ENCODE measurements around the gene NOL11. TPM values are rescaled to one million over a fixed set of nuclear protein-coding genes. Genes with fewer than 3 reads are reported as not detected.
"Not testable (repeated sequence)": the region's sequence is repeated elsewhere in the genome, so short reads cannot be mapped to it uniquely, and the experiment has no call there.

Gene NOL11
- total RNA-seq, 1 donor from 2014 or later: 31.1 TPM

DNA sequence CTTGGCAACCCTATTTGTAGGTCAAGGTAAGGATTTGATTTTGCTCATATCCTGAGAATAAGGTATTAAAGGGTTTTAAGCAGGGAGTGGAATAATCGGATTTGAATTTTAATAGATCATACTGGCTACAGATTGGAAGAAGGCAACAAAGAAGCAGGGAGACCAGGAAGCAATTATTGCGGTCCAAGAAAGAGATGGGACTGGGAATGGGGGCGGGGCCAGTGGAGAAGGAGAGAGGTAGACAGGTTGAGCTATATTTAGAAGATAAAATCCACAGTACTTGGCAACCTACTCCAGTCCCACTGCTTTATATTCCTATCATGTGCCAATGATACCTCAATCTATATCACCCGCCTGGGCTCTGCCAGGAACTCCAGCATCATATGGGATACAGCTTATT is 5.8 kb upstream of the NOL11 start:
- ATAC-seq: no peak

DNA sequence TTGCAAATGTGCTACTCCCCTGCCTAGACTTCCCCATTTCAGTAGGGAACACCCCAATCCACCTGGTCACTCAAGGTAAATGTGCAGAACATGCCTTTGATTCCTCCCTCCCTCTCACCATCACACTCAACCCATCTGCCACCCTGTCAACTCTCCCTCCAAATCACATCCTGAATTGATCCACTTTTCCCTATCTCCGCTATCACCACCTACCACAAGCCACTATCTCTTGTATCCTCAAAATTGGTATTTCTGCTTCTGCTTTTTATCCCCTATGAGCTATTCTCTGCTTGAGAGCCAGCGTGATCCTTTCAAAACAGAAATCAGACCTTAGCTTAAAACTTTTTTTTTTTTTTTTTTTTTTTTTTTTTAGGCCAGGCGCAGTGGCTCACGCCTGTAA is 5.4 kb upstream of the NOL11 start:
- ATAC-seq: no peak

DNA sequence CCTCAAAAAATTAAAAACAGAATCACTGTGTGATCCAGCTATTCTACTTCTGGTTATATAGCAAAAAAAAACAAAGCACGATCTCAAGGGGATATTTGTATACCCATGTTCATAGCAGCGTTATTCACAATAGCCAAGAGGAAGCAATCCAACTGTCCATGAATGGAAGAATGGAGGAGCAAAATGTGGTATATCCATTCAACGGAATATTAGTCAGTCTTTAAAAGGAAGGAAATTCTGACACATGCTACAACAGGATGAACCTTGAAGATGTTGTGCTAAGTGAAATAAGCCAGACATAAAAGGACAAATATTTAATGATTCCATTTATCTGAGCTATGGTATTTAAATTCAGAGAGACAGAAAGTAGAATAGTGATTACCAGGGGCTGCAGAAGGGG is 4.6 kb upstream of the NOL11 start:
- ATAC-seq: no peak

DNA sequence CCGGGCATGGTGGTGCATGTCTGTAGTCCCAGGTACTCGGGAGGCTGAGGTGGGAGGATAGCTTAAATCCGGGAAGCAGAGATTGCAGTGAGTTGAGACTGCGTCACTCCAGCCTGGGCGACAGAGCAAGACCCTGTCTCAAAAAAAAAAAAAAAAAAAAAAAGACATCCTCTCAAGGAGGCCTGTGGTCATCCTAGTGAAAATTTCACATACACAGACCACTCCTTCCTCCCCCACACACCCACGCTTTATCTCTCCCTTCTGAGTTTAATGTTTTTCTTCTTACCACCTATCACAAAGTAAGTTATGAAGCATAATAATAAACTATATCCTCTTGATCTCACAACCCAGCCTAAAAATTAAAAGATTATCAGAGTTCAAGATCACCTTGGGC is 1.3 kb upstream of the NOL11 start:
- ATAC-seq: no peak

DNA sequence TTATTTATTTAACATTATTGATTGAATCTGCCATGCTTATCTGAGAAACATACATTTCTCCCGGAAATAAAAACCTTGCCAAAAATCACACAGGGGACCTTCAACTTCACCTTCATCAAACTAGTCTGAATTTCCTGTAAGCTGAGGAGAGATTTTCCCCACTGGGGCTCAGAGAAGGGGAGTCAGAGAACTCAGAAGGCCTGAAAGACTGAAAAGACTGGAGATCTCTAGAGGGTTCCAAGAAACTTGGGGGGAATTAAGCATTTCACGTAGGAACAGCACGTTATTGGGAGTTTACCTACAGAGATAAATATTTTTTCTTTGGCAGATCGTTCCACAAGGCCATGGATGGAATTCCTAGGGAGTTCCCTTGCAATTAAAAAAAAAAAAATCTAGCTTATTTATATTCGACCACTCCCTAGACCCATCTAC is 528 bp upstream of the NOL11 start:
- ATAC-seq: no peak

DNA sequence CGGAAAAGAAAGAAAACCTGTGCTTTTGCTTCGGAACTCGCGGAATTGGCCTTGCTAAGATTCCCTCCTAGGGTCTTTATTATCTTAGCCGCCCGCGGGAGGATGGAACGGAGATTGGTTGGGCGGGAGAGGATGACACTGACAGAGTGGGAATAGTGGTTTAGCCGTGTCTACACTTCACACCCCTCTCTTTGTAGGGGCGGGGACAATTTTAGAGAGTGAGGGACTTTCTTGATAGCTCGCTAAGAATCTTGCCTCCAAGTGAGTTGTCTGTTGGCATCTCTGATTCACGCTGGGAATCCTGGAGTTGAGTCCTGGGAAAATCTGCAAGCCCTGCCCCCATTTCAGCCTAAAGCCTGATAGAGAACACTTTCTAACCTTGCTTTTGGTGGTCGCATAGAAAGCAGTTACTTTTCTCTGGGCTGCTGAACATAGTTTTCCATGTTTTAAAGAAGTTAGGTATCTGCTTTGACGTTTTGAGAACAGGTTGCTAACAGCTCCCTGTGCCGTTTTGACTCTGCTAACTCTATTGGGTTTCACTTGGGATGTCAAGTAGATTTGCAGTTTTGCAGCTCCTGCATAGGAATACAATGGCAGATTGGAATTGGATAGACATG is 697 bp downstream of the NOL11 start:
- ATAC-seq: peak; percentile 19

DNA sequence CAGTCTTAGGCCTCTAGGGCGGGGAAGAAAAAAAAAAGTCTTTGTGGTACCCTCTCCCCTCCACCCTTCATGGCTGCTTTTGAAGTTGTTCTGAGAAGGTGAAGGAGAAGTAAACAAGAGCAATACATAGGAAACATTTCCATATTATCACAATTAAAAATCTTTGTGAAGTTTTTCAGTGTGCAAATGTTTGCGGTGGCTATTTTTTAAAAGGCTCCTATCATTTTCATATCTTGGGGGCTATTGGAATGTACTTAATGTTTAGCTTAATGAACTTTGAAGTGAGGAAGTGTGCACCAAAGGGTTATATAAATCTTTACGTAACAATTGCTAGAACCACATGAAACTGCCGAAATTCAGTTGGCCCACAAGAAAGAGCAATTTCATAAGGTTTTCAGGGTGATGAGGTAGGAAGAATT is 7.6 kb downstream of the NOL11 start:
- no peak for ATAC-seq

DNA sequence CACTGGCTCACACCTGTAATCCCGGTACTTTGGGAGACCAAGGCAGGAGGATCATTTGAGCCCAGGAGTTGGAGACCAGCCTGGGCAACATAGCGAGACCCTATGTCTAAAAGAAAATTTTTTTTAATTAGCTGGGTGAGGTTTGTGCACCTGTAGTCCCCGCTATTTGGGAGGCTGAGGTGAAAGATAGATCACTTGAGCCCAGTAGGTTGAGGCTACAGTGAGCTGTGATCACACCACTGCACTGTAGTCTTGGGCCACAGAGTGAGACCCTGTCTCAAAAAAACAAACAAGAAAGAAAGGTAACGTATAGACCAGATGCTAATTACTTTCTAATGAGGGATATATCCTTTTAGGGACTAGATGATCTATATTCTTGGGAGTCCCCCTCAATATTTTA is 8.1 kb downstream of the NOL11 start:
- no peak for ATAC-seq

DNA sequence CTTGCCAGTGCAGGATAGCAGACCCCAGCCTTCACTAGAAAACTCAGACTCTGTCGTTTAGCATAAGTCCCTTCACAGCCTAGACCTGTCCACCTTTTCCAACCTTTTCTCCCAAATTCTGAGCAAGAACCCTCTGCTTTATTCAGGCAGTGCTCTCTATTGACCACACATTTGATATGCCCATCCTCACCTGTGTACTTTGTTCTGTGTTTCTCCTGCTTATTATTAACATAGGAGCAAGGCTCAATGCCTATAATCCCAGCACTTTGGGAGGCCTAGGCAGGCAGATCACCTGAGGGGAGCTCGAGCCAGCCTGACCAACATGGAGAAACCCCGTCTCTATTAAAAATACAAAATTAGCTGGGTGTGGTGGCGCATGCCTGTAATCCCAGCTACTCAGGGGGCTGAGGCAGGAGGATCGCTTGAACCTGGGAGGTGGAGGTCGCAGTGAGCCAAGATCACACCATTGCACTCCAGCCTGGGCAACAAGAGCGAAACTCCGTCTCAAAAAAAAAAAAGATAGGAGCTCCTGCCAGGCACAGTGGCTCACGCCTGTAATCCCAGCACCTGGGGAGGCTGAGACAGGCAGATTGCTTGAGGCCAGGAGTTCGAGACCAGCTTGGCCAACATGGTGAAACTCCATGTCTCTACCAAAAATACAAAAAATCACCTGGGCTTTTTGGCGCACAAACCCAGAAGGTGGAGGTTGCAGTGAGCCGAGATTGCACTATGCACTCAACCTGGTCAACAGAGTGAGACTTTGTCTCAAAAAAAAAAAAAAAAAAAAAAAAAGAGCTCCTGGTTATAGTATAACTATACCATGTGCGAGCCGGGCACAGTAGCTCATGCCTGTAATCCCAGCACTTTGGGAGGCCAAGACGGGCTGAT is 9.7 kb downstream of the NOL11 start:
- ATAC-seq: not testable (repeated sequence)

DNA sequence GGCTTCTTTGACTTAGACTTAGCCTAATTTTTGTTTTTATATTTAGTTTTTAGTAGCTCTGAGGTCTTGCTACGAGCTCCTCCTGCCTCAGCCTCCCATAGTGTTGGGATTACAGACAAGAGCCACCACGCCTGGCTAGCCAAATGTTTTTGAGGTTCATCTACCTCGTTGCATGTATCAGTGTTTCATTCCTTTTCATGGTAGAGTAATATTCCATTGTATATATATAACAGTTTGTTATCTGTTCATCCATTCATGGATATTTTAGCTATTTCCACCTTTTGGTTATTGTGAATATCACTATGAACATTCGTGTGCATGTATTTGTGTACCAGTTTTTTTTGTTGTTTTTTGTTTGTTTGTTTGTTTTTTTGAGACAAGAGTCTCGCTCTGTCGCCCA is 12.2 kb downstream of the NOL11 start:
- ATAC-seq: no peak

DNA sequence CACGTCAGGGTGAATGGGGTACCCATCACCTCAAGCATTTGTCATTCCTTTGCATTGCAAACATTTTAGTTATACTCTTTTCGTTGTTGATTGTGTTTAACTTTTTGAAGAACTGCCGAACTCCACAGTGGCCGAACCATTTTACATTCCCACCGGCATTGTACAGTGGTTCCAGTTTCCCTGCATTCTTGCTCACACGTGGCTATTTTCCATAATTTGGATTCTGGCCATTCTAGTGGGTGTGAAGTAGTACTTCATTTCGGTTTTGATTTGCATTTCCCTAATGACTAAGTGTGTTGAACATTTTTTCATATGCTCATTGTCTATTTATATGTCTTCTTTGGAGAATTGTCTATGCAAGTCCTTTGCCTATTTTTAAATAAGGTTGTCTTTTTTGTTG is 13.0 kb downstream of the NOL11 start:
- ATAC-seq: no peak

DNA sequence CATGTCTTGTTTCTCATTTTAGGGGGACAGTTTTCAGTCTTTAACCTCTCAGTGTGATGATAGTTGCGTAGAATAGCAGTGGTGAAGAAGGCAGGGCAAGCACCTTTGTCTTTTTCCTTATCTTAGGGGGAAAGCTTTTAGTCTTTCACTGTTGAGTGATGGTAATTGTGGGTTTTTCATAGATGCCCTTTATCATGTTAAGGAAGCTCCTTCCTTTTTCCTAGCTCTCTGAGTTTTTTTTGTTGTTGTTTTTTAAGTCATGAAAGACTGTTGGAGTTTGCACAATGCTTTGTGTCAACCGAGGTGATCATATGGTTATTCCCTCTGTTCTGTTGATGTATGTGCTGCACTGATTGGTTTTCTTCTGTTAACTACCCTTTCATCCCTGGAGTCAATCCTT is 15.7 kb downstream of the NOL11 start:
- ATAC-seq: no peak

DNA sequence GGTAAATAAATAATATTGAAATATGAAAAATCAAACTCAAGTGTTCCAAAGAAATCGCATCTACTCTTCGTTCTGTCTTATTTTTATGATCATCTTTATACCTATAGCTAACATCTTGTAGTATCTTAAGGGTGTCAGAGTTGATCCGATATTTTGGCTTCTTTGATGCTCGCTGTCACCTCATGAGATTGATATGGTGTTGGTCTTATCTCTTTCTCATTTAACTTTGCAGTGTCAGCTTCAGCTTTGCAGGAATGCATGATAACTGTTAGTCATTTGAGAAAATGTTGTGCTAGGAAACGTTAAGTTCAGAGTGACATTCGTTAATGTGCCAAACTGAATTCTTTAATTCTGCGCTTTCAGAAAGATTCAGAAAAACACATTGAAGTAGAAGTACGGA is 19.4 kb downstream of the NOL11 start:
- no peak for ATAC-seq

DNA sequence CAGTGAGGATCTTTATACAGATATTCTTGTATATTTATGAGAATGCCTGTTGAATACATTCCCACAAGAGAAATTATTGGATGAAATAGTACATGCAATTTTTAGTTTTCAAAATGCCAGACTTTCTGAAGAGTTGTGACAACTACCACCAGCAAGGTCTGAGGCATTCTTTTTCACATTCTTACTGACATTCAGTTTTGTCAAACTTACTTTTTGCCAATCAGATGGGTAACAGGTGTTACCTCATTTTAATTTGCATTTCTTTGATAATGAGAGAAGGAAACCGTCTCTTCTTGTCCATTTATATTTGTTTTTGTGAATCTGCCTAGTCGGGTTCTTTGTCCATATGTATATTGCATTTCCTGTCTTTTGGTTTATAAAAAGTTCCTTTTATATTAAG is 24.3 kb downstream of the NOL11 start:
- ATAC-seq: no peak

DNA sequence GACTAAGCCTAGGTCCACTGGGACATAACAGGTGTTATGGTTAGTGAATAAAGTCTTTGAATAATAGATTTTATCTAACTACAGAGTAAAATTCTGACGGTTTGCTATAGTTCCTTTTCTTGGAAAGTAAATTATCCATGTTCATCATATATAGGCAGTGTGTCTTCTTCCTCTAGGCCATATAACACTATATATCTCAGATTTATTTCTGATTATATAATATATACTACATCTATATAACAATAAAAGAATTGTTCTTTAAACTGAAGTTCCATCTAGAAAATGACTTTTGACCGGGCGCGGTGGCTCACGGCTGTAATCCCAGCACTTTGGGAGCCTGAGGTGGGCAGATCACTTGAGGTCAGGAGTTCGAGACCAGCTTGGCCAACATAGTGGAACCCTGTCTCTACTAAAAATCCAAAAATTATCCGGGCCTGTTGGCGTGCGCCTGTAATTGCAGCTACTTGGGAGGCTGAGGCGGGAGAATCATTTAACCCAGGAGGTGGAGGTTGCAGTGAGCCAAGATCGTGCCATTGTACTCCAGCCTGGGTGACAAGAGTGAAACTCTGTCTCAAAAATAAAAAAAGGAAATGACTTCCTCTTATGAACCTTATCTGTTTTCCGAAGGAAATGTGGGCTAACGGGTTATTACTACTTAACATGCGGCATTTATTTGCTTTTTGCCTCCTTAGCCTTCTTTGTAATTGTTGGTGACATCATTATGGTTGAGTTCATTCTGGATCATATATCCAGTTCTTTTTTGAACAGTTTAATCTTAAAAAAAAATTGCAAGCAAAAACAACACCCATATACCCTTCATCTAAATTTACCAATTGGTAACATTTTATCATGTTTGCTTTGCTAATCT is 29.2 kb downstream of the NOL11 start:
- no peak for ATAC-seq

DNA sequence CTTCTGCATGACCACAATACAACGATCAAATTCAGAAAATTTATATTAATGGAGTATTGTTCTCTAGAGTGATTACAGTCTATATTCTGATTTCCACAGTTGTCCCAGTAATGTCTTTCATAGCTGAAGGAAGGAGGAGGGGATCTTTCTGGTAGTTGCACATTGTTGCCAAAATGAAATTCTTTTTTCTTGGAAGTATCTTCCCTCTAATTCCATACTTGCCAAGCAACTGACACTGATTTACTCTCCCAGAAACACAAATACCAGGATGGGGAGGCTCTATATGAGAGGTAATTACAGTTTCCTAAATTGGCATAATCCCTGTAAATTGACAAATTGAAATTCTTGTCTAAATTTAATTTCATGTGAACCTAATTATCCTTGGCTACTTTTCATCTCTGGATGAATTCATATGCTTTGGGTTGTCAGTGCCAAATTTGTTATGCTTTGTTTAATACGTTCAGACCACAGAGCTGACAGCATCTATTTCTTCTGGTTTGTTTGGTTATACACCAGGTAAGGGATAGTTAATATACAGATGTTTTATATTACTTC is 30.0 kb downstream of the NOL11 start:
- ATAC-seq: no peak

DNA sequence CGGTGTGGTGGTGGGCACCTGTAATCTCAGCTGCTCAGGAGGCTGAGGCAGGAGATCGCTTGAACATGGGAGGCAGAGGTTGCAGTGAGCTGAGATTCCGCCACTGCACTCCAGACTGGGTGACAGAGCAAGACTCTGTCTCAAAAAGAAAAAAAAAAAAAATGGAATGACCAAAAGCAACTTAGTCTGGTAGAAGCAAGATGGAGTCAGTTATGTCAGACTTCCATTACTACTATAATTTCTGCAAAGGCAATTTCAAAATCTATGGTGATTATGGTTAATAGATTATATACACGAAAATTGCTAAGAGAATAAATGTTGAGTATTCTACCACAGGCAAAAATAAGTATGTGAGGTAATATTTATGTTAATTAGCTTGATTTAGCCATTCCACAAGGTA is 32.3 kb downstream of the NOL11 start:
- ATAC-seq: no peak

DNA sequence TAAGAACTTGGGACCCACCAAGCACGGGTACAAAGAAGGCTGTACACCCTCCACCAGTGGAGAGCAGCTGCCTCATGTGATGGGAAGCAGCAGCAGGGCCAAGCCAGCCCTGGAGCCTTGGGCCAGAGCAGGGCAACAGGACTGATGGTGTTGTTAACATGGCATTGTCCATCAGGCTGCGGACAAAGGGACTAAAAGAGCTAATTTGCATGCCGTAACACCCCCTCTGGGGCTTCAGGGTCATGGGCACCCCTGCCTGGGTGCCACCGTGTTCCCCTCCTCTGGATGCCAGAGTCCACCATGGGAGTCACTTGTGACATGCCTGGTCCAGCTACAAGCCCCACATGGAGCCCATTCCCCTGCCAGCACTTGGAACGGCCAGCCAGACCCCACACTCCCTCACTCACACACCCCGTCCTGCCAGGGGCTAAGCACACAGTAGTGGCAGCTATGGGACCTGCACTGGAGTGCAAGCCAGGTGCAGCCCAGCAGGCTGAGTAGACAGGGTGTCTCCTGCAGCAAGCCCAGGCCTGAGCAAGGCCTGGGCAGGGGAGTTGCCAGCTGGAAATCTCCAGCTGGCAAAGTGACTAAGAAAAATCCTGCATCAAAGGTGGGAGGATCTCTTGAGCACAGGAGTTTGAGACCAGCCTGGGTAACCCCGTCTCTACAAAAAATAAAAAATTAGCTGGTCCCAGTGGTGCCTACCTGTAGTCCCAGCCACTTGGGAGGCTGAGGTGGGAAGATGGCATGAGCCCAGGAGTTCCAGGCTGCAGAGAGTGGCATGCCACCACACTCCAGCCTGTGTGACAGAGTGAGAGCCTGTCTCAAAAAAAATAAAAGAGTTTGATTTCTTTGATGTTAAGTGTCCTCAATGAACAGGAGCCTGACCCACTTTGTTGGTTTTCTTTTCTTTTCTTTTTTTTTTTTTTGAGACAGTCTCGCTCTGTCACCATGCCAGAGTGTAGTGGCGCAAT is 33.7 kb downstream of the NOL11 start:
- ATAC-seq: peak; percentile 94

DNA sequence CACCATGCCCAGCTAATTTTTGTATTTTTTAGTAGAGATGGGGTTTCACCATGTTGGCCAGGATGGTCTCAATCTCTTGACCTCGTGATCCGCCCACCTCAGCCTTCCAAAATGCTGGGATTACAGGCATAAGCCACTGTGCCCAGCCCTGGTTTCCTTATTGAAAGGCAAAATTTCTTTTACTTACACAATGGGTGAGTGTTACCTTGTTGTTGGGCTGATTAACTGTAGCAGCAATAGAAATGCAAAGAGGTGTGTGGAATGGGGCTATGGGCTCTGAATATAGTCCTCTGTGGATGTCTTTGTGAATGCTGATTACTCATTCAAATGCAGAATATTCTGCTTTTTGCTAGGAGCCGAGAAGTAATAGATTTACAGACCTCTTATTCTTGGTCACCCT is 34.4 kb downstream of the NOL11 start:
- ATAC-seq: not testable (repeated sequence)

DNA sequence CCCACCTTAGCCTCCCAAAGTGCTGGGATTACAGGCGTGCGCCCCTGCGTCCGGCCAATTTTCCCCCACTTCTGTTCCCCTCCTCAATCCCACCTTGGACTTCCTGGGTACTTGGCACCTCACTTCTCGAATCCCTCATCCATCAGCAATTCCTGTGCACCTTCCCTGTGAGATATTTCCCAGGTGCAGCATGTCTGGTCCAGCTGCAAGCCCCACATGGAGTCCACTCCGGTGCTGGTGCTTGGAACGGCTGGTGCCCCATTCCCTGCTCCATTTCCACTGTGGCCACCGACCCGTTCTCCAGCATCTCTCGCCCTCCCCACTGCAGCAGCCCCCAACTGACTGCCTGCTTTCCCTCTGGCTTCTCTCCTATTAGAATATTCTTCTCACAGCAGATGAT is 35.3 kb downstream of the NOL11 start:
- no peak for ATAC-seq

DNA sequence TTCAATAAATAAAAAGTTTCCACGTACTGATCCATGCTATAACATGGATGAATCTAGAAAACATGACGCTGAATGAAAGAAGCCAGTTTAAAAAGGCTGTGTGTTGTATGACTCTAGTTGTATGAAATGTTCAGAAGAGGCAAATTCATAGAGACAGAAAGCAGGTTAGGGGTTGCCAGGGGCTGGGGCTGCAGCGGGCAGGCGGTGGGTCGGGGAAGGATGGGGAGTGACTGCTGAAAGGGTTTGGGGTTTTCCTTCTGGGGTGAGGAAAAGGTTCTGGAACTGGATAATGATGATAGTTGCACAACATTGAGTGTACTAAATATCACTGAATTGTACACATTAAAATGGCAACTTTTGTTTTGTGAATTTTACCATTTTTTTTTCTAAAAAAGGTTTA is 36.3 kb downstream of the NOL11 start:
- ATAC-seq: no peak

DNA sequence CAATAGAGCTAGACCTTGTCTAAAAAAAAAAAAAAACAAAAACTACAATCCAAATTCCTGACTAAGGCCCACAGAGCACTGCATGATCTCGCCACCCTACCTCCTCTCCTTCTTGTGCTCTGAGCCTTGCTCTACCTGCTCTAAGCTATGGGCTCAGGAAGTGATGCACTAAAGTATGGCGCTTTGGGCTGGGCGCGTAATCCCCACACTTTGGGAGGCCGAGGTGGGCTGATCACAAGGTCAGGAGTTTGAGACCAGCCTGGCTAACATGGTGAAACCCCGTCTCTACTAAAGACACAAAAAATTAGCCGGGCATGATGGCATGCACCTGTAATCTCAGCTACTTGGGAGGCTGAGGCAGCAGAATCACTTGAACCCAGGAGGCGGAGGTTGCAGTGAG is 37.0 kb downstream of the NOL11 start:
- not testable (repeated sequence) for ATAC-seq
